GM04503 (cell line): ENCODE data around the gene PDE4D.
"Not testable (repeated sequence)": the region's sequence is repeated elsewhere in the genome, so short reads cannot be mapped to it uniquely, and the experiment has no call there.

ENCODE experiments used
- DNase-seq: peaks from one replicate; pipeline ENCODE4 v3.0.0-alpha.2; 2012; ENCODE audit warnings: low read depth

PDE4D gene

GRCh38 chr5:59583151-59583809 is 310.2 kb downstream of the PDE4D start:
- no peak for DNase-seq

- no peak for DNase-seq
Observed at GRCh38 chr5:59582746-59583145, 310.8 kb downstream of the PDE4D start.

GRCh38 chr5:59579824-59580167 is 313.7 kb downstream of the PDE4D start:
- DNase-seq: no peak

- no peak for DNase-seq
Observed at GRCh38 chr5:59579101-59579823, 314.3 kb downstream of the PDE4D start.

GRCh38 chr5:59577485-59577884 is 316.0 kb downstream of the PDE4D start:
- DNase-seq: no peak

- no peak for DNase-seq
Observed at GRCh38 chr5:59575648-59576445, 317.7 kb downstream of the PDE4D start.

- not testable (repeated sequence) for DNase-seq
Observed at GRCh38 chr5:59573509-59573908, 320.0 kb downstream of the PDE4D start.

GRCh38 chr5:59571067-59571466 is 322.5 kb downstream of the PDE4D start:
- no peak for DNase-seq

GRCh38 chr5:59569608-59570334 is 323.8 kb downstream of the PDE4D start:
- no peak for DNase-seq

GRCh38 chr5:59569158-59569557 is 324.4 kb downstream of the PDE4D start:
- no peak for DNase-seq

- DNase-seq: no peak
Observed at GRCh38 chr5:59568161-59568560, 325.4 kb downstream of the PDE4D start.

GRCh38 chr5:59565551-59565950 is 328.0 kb downstream of the PDE4D start:
- no peak for DNase-seq

- DNase-seq: no peak
Observed at GRCh38 chr5:59564895-59565294, 328.6 kb downstream of the PDE4D start.

GRCh38 chr5:59562756-59563389 is 330.7 kb downstream of the PDE4D start:
- no peak for DNase-seq

GRCh38 chr5:59560553-59560952 is 333.0 kb downstream of the PDE4D start:
- DNase-seq: no peak

GRCh38 chr5:59559847-59560246 is 333.7 kb downstream of the PDE4D start:
- no peak for DNase-seq

- no peak for DNase-seq
Observed at GRCh38 chr5:59559323-59559722, 334.2 kb downstream of the PDE4D start.

GRCh38 chr5:59558501-59558900 is 335.0 kb downstream of the PDE4D start:
- no peak for DNase-seq

GRCh38 chr5:59557572-59557971 is 336.0 kb downstream of the PDE4D start:
- DNase-seq: no peak

- DNase-seq: no peak
Observed at GRCh38 chr5:59555596-59555995, 337.9 kb downstream of the PDE4D start.

GRCh38 chr5:59554501-59554900 is 339.0 kb downstream of the PDE4D start:
- DNase-seq: no peak

- no peak for DNase-seq
Observed at GRCh38 chr5:59553992-59554391, 339.5 kb downstream of the PDE4D start.
